Endothelial cell of umbilical vein (primary cell): Measurements from ENCODE around the gene CUBN.
A peak's percentile ranks its signal among the peaks of the same experiment; 100 is the strongest.

ENCODE experiments used
- POLR2A ChIP-seq: IDR thresholded peaks from 2 replicates; pipeline ENCODE4 v1.6.1; 2012; ENCODE audit warnings: low read depth, mild to moderate bottlenecking, control low read depth, low read length
- TF ChIP-seq, protein P1 (sequence below), 2 donors: IDR thresholded peaks; 1 replicate in 1 of 2; 2 replicates in 1 of 2; pipeline ENCODE4 v1.5.1; 2011; ENCODE audit warnings: low read length in 2 of 2, mild to moderate bottlenecking in 2 of 2, moderate library complexity in 2 of 2, control low read depth in 1 of 2, inconsistent platforms in 1 of 2, low read depth in 1 of 2; ENCODE audit not compliant: insufficient read depth in 1 of 2; ENCODE audit errors: extremely low read depth in 1 of 2

DNA sequence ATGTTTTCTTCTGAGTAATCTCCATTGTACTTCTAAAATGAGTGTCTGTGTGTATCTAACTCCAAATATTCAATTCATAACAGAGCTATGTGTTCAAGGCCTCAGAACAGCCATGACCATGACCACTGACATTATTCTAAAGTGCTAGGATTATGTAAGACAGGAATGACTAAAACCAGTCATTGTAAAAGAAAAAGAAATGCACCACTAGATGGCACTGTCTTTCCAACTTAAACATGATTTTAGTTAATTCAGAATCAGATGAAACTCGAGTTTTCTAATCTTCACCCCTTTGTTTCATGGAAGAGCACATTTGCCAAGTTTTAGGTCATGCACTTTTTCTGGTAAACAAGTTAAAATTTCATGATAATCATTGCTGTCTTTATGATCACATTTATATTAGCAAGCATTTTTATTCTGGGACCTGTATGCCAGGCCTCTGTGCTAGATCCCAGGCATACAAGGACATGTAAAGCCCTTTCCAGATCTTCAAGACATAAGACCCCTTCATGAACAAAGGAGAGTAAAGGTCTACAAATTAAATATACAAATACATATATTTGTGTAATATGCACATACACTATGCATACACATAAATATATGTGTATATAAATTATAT is 286.2 kb downstream of the CUBN start:
- TF ChIP-seq, protein P1, sequence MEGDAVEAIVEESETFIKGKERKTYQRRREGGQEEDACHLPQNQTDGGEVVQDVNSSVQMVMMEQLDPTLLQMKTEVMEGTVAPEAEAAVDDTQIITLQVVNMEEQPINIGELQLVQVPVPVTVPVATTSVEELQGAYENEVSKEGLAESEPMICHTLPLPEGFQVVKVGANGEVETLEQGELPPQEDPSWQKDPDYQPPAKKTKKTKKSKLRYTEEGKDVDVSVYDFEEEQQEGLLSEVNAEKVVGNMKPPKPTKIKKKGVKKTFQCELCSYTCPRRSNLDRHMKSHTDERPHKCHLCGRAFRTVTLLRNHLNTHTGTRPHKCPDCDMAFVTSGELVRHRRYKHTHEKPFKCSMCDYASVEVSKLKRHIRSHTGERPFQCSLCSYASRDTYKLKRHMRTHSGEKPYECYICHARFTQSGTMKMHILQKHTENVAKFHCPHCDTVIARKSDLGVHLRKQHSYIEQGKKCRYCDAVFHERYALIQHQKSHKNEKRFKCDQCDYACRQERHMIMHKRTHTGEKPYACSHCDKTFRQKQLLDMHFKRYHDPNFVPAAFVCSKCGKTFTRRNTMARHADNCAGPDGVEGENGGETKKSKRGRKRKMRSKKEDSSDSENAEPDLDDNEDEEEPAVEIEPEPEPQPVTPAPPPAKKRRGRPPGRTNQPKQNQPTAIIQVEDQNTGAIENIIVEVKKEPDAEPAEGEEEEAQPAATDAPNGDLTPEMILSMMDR (IDR thresholded peaks at IDR 0.05; ENCODE audit: extremely low read depth in 1 of 2, insufficient read depth in 1 of 2, low read depth in 1 of 2, low read length in 2 of 2) = peak; percentile 19 to 27
- no peak for TF ChIP-seq POLR2A
